ENCODE data around the gene TM9SF1.

Gene TM9SF1

DNA sequence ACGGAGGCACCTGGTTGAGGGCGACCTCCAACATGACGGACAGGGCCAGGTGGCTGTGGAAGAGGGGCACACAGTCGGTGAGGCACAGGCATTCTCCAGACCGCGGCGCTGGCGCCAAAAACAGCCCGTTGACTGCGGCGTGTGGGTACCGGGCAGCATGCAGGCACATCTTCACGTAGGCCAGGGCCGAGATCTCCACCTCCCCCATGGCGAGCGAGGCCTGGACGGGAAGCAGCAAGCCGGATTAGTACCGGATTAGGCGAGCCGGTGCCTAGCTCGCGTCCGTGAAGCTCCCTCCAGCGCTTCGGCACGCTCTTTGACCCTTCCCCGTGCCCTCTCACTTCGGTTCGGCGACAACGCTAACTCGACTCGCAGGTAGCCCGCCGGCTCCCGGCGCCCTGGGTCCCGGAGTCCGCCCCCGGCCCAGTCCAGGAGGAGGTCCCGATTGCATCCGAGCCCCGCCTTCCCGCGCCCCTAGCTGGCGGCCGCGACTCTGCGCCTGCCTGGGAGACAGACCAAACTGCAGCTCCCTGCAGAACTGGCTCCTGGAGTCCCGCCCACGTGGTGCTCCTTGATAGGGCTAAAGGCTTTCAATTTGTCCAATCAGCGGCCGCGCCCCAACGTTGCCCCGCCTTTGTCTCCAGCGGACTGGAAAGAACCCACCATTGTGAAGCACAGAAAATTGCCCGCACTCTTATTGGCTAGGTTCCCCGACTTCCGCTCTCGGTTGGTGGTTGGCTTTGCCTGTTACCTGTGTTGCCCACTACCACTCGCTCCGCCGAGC is 54.0 kb downstream of the TM9SF1 start, which contains the start of gene EMC9:
Gene EMC9, minus strand, starts transcription at position 495 of the 784 bp plus-strand sequence. Its CDS starts 287 bp downstream, at position 208.
- Histone ChIP-seq H3K27me3 (ENCODE audit: control insufficient read depth, insufficient read depth, low read length) (no peaks in the 10 kb centered on the region), H3K36me3 (ENCODE audit: control insufficient read depth, low read depth, low read length) (peaks cover 36% of the 10 kb centered on the region)

DNA sequence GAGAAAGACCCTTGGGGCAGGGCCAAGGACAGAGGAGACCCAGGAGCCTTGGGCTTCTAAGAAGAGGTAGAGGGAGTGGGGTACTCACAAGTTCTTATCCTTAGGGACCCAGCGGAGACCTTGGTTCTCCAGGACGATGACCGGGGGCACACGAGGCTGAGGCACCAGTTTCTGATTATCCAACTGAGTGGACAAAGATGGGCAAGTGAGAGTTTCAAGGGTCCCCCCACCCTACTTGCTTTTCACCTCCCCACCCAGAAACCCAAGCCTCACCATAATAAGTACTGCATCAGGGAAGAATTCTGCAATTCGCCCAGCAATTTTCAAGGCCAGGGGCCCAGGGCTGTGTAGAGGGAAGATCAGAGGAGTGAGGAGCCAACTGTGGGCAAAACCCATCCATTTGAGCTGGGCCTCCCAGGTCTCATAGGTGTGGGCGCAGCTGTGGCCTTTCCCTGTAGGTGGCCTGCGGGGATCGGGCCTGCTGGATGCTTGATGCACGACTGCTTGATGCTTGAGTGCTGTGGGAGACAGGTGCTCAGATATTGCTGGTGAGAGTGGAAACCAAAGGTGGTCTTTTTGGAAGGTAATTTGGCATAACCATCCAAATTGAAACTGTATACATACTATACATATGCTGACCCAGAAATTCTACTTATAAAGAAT is 55.8 kb downstream of the TM9SF1 start:
- peaks cover 11% of the 10 kb centered on the region for H3K4me1 ChIP-seq (ENCODE audit: control insufficient read depth, low read depth, low read length)
- H3K36me3 ChIP-seq (ENCODE audit: control insufficient read depth, low read depth, low read length) = peaks cover 31% of the 10 kb centered on the region
- H3K9ac ChIP-seq (ENCODE audit: low read length) = no peak overlapping the region
- H3K27ac ChIP-seq (ENCODE audit: low read length) = no peak overlapping the region
- no peaks in the 10 kb centered on the region for H3K27me3 ChIP-seq (ENCODE audit: control insufficient read depth, insufficient read depth, low read length)
- no peaks in the 10 kb centered on the region for H3K9me3 ChIP-seq (ENCODE audit: control insufficient read depth, low read depth, low read length)
- peak overlapping the region; percentile 97 for H3K4me3 ChIP-seq (ENCODE audit: low read length)

More for the DNA sequence above, 54.0 kb downstream of the TM9SF1 start, which contains the start of gene EMC9:
- Histone ChIP-seq H3K9ac (ENCODE audit: low read length) (peak within 1 kb of the TSS; percentile 86), H3K4me1 (ENCODE audit: control insufficient read depth, low read depth, low read length) (peaks cover 15% of the 10 kb centered on the region), H3K4me3 (ENCODE audit: low read length) (peak within 1 kb of the TSS; percentile 97), H3K27ac (ENCODE audit: low read length) (peak within 1 kb of the TSS; percentile 67), H3K9me3 (ENCODE audit: control insufficient read depth, low read depth, low read length) (no peaks in the 10 kb centered on the region)

Data from iPS-18a (cell line).